Left ventricle myocardium superior (tissue), 1 donor: ENCODE results near the gene FN1. TPM values are rescaled to one million over a fixed set of nuclear protein-coding genes. Genes with fewer than 3 reads are reported as not detected.

ENCODE experiments used
- ATAC-seq: fragments of 200-7000 bp; cut with Tn5 transposase; one replicate; pipeline ENCODE4 v1.9.1; 2020; ENCODE audit warnings: mild to moderate bottlenecking, moderate library complexity
- DNase-seq: peaks from one replicate; pipeline ENCODE4 v3.0.0-alpha.2; 2020
- intact Hi-C: fragments of 100-400 bp; cut with micrococcal nuclease; formaldehyde crosslinking; loops from one replicate; pipeline ENCODE4 v1.11.0; 2022
- long read RNA-seq: library from polyadenylated mRNA; unstranded; transcript quantifications from one replicate; pipeline ENCODE4 v2.0.0, GENCODE V29; 2021
- total RNA-seq: library from RNA; stranded (reverse); fragmentation: NEBNext Ultra II Directional; extraction: Animal tissue kit (Norgen Biotek cat#: 25700); gene quantifications from one replicate; pipeline ENCODE4 v1.2.1, GENCODE V29; 2021
- donor health status: DM: no; HTN: yes; CAD: no; lungs with severe emphysema.

FN1 gene
- total RNA-seq, result 68.9 TPM
- long read RNA-seq, partial matches to known transcripts, result 14 of 15 reads
- long read RNA-seq, other reads (novel, unspliced or antisense), result 1 of 15 reads

DNA sequence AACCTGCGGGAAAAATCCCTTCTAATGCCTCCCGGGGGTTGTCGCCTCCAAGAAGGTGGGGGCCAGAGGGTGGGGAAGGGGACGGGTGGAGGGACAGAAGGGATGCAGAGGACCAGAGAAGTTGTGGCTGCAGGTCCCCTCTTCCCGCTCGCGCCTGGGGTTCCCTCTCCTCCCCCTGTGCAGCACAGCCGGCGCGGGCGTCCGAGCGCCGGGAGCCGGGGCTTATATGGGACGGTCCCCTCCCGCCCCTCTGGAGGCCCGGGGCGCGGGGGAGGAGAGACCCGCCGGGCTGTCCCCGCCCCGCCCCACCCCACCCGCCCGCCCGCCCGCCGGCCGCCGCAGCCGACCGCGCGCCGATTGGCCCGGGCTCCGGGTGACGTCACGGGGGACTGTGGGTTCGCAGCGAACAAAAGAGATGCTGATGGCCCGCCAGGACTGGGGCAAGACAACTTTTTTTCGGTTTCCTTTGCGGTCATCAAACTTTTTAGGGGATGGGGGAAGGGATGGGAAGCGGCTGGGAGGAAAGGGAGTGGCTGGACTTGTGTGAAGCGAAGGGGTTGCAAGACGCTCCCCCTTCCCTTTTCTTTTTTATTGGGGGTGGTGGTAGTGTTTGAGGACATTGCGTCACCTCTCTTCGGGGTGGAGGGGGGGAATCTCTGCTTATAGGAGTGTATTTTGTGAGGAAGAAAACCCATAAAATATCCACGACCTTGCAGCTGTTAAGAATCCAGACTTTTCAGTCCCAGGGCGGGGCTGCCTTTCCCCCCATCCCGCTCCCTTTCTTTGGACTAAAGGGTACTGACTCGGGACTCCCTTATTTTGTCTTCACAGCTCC, at the start of gene FN1:
FN1 (minus strand) TSS at position 199 of the 835 bp plus-strand sequence. CDS start 266 bp downstream, outside the sequence.
- peak; percentile 92 for ATAC-seq
- DNase-seq, result peak; percentile 93
- intact Hi-C loops, result no loop called here

DNA sequence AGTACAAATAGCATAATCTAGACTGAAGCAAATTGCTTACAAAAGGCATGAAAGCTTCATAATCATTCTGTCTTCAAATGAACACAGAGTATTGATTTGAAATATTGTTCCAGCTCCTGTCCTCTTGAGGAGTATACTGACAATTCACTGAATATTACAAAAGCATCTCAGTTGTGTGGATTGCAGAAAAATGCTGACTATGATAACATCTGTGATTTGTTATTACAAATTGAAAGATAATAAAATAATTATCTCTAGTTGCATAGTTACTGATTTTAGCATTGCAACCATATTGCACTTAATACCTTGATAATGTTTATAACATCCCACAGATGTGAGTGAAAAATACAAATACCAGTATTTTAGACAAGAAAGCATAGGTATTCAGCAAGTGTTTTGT, 49.2 kb upstream of the FN1 start:
- ATAC-seq (no peak), DNase-seq (no peak)
- intact Hi-C loops, result no loop called here

DNA sequence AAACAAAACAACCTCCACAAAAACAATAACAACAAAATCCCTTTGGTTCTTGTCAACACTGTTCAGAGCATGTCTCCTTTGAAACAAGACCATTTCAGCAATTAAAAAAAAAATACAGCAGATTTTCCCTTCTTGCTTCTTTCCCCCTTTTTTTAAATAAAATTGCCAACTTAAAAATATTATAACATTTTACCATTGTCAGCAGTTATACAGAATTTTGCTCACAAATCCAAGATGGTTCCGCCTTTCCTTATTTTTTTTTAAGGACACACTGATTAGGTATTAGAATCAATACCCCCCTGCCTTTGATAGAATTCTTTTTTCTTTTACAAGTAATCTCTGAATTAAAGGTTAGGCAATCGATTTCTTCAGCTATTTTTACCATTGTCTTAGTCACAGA, 48.7 kb upstream of the FN1 start:
- DNase-seq (no peak), ATAC-seq (no peak)
- intact Hi-C loops, result no loop called here

DNA sequence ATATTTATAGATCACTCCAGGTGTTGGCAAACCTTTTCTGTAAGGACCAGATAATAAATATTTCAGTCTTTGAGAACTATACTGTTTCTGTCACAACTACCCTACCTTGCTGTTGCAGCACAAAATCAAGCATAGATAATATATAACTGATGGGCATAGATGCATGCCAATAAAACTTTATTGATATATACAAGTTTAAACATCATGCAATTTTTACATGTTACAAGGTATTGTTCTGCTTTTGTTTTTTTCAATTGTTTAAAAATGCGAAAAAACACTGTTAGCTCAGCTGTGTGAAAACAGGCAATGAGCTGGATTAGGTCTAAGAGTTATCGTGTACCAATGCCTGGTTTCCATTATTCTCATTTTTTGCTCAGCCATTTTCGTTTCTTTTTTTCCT, 47.6 kb upstream of the FN1 start:
- no peak for ATAC-seq
- no peak for DNase-seq
- intact Hi-C loops, result no loop called here

DNA sequence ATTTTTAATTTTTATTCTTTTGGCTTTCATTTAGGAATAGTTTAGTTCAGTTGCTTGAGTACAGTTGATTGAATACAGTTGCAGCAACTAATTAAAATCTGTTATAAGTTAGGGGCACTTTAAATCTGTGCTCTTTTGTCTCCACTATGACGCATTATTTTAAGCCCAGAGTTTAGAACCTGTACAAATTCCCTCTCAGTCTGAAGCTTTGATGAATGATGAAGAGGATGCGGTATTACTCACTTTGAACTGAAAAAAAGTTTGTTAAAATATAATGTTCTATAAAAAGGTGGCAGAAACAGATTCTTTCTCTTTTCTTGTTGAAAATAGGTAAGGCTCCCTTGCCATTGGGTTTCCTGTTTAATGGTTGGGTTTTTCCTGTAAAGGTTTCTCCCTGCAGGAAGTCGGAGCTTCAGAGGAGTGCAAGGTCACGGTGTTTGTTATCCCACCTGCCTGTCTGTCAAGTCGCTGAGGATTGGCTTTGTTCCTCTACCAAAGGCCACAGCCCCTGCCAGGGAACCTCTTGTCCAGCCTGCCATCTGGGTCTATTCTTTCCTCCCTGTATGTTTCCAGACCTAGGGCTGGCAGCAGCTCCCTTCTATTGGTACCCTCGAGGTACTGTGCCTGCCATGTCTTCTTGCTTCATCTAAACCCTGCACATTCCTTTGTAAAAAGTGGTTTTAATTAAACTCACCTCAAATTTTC, 43.8 kb upstream of the FN1 start:
- ATAC-seq (no peak), DNase-seq (no peak)
- intact Hi-C loops, result no loop called here

DNA sequence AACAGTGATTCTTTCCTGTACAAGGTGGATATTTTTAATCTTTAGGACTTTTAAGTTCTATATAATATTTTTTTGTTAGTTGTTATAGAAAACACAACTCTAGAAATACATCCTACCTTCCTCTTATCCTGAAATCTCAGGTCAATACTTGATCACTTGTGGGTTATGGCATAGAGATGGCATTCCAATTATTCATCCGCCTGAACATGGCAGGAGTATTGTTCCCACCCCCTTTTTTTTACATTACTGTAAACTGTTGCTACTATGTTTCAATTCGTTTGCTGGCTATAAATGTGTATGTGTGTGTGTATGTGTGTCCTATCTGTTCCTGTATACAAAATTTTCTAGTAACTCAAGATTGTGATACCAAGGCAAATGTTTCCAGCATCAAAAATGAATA, 43.3 kb upstream of the FN1 start:
- ATAC-seq (no peak), DNase-seq (no peak)
- intact Hi-C loops, result no loop called here

DNA sequence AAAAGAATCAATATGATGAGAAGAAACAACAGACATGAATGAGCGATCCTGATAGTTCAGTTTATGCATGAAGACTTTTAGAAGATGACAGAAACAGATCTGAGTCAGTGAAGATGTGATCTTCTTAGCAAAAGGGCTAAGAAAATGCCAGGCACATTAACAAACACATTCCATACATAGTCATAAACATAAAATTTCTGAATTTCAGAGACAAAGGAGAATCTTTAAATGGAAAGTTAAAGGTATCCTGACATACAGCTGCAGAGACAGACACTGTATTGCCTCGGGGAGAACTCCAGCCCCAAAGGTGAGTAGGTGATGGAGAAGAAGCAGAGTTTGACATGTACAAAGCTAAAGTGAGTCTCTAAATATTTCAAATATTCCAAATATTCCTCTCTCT, 40.6 kb upstream of the FN1 start:
- intact Hi-C loops, result no loop called here
- ATAC-seq, result no peak
- no peak for DNase-seq

DNA sequence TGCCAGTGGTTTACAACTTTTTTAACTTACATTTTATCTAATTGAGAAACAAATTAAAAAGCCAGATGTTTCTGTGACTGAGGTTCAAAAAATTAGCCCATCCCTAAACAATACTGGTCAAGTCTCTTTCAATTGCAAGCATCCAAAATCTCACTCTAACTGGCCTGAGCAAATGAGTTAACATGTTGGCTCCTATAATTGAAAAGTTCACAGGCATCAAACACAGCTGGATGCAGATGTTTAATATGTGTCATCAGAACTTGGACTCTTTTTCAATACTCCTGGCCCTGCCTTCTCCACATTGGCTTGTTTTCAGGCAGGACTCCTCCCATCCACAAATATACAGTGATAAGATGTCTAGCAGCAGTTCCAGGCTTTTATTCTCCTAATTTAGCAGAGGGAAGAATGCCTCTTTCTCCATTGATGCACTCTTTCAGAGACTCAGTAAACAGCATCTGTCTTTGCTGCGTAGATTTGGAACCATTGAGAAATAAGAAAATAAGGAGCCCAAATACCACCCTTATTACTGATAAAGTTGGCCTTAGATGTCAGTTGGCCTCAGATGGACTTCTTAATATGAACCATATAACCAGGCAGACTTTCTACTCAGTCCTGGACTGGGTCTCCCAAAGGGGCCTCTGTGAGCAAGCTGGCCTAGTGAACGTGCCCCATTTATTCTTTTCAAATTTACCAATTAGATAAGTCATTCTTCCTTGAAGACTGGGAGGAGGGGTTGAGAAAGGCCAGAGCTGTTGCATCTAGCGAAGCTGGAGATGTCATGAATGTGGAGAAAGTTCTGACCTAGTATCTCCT, 30.4 kb upstream of the FN1 start:
- peak; percentile 37 for DNase-seq

DNA sequence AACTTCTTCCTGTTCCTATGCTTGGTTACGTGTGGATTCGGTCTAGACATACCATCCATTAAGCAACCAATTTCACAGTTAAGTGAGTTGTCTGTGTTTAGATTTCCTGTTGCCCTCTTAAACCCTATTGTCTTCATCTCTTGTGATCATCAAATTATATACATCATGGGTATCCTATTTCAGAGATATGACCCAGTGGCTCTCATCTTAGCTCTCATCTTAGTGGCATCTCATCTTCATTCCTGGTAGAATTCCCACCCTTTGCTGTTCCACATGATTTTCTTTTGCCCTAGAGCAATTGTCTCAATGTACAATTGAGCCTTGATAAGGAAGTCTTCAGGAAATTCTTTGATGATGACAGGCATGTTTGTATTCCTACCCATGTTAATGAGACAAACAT, 29.4 kb upstream of the FN1 start:
- ATAC-seq (no peak), DNase-seq (no peak)
- intact Hi-C loops, result no loop called here

More for the DNA sequence above, 30.4 kb upstream of the FN1 start:
- intact Hi-C loops, result no loop called here
- peak; percentile 92 for ATAC-seq

DNA sequence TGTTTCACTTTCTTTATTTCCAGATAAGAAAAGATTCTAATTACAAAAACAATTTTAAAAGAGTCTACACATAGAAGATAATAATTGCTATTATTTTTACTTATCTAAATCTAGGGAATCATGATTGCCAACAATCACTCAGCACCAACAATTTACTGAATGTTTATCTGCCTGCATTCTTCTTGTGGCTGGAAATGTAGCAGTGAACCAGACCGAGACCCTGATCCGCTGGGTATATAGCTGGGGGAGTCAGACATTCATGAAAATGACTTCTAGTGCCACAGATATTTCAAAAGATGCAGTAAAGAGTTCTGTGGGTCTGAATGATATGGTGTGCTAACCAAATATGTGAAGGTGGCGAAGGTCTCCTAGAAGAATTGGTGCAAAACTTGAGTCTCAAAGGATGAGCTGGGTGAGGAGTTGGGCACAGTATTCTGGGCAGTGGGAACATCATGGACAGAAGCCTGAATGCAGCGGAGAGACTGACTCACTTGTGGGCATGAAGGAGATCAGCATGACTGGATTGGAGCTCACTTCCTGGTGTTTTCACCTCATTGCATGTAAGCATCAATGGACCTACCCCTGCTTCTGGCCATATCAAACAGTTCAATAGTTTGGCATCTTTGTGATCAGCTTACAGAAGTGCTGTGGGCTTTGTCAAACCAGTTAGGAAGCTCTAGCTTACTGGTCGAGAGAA, 26.1 kb upstream of the FN1 start:
- ATAC-seq, result no peak
- intact Hi-C loops, result no loop called here
- no peak for DNase-seq

DNA sequence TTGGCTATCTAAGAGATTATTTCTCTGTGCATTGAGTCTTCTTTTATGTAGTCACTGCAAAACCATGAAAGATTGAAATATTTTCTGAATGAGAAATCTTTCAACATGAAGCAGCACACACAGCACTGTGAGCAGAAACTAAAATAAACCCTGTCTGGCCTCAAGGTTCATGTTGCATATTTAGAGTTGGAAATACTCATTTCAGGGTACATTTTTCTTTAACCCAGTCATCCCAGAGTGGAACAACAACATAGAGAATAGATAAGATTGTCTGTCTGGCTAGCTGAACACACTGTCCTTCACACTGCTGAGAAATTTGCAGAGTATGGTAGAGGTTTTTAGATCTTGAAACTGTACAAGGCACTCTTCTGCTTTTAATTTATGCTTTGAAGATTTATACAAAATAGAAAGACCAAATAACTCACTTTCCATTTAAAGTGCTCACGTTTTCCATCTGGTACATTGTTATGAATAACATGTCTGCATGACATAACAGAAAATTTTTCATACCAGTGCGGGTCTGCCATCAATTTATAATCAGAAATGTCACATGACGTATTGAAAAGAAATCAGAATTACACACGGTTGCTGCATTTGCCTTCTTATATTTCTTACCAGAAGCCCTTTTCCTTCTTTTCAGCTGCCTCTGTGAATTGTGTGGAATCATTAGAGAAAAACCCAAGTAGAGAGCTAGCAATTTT, 25.0 kb upstream of the FN1 start:
- ATAC-seq (peak; percentile 87), DNase-seq (no peak)
- intact Hi-C loops, result no loop called here

DNA sequence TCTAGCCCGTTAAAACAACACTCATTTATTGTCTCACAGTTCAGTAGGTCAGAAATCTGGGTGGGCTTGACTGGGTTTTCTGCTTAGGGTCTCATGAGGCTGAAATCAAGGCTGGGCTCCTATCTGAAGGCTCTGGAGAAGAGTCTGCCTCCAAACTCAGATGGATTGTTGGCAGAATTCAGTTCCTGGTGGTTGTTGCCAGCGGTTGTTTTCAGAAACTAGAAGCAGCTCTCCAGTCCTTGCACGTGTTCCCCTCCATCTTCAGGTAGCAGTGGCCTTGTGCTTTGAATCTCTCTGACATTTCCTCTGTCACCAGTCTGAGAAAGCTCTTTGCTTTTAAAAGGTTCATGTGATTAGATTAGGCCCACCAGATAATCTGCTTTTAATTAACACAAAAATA, 20.1 kb upstream of the FN1 start:
- ATAC-seq, result no peak
- no peak for DNase-seq
- intact Hi-C loops, result loop anchor here (10.0 kb wide), 1 partner anchor 459 kb away; no protein-coding TSS in a partner anchor

DNA sequence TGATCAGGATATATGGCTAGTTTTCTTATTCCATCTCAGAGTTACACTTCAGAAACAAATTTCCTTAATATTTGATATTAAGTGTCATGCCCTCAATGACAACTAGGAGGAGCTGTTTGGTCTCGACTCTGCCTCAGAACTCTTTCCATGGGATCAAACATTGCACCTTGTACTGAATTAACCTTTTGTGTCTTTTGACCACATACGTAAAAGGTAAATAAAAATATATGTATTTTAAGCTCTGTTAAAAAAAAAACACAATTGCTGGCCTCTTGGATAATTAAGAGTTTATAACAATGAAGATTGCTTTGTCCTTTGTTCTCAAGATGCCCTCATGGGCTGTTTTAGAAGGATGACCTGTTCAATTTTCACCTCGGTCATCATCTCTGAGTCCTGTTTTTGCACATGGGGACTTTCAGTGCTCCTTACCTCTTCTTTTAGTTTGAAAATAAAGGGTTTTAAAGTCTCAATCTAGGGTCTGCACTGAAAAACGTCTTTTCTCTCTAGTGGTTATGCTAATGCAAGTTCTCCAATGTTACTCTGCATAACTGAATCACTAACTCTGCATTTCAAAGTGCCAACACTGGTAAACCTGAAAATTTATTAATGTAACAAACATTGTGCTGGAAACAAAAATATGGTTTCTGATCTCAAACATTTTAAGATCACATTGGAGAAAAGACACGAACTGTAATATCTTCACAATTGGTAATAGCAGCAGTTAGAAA, 18.8 kb upstream of the FN1 start:
- intact Hi-C loops, result loop anchor here (10.0 kb wide), 1 partner anchor 460 kb away; no protein-coding TSS in a partner anchor
- ATAC-seq (no peak), DNase-seq (no peak)

DNA sequence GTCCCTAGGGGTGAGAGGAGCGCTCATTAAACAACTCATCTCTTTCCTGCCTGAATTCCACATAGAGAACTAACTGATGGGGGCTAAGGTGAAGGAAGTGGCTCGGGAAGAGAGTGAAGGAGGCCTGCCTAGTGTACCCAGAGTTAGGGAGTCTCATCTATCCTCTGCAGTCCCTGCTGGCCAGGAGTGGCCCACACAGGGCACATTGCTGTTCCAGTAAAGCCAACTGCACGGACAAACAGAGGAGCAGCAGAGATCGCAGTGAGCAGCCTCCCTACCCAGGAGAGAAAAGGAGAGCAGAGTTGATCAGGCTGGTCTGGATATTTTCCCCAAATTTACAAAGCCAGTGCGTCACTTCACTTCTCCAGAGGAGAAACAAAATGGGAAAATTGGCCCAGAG, 16.9 kb upstream of the FN1 start:
- ATAC-seq (no peak), DNase-seq (no peak)
- intact Hi-C loops, result loop anchor here (10.0 kb wide), 1 partner anchor 462 kb away; no protein-coding TSS in a partner anchor

DNA sequence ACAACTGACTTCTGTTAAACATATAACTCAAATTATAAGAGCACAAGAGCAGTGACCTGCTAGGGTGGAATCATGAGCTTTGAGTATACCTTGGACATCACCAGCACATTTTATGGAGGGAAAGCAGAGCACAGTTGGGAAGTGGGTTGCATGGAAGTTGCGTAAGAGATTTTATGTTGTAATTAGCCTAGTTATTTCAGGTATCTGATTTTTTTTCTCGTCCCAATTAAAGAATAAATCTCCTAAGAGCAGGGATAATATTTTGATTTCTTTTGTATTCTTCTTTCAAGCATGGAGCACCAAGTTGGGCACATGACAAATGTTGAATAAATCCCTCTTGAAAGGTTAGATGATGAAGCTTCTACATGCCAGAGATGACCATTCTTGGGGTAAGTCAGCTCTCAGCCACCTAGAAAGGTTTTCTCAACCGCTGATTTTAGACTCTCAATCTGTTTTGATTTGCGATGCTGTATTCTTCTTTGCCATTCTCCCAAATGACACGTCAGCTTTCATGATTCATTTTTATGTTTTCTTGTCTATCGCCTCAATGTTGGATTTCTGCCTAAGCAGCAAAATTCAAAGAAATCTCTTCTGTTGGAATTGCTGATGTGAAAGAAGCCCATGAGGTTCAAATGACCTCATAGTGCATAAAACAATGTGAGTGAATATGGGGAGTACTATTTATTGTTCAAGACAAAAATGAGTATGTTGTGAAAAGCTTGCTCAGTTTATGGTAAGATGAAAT, 15.3 kb upstream of the FN1 start:
- DNase-seq (no peak), ATAC-seq (no peak)
- intact Hi-C loops, result loop anchor here (10.0 kb wide), 1 partner anchor 464 kb away; no protein-coding TSS in a partner anchor

DNA sequence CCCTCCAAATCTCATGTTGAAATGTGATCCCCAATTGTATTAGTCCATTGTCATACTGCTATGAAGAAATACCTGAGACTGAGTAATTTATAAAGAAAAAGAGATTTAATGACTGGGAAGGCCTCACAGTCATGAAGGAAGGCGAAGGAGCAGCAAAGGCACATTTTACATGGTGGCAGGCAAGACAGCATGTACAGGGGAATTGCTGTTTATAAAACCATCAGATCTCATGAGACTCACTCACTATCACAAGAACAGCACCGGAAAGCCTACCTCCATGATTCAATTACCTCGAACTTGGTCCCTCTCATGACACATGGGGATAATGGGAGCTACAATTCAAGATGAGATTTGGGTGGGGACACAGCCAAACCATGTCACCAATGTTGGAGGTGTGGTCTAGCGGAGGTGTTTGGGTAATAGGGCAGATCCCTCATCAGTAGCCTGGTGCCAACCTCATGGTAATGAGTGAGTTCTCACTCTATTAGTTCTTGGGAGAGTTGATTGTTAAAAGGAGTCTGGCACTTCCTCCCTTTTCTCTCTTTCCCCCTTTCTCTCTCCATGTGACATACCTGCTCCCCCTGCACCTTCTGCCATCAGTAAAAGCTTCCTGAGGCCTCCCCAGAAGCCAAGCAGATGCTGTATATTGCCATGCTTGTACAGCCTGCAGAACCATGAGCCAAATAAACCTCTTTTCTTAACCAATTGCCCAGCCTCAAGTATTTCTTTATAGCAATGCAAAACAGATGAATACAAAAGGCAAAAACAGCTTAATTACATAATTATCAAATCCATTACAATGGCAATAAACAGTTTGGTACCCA, 14.5 kb upstream of the FN1 start:
- intact Hi-C loops, result loop anchor here (10.0 kb wide), 1 partner anchor 464 kb away; no protein-coding TSS in a partner anchor
- no peak for ATAC-seq
- DNase-seq, result no peak
